DOHH2 (cell line): ENCODE measurements around the gene FLCN.

Experiments used
- CTCF ChIP-seq: fragments of 200-600 bp; sonication (generic); IDR thresholded peaks from one replicate; pipeline ENCODE4 v1.5.1; 2014; ENCODE audit warnings: antibody characterized with exemption, mild to moderate bottlenecking, low read depth, low read length; ENCODE audit not compliant: poor library complexity, severe bottlenecking
- EZH2phosphoT487 ChIP-seq: fragments of 200-600 bp; sonication (generic); IDR thresholded peaks from 2 replicates; pipeline ENCODE4 v1.6.1; 2017; ENCODE audit warnings: borderline replicate concordance, mild to moderate bottlenecking, antibody characterized with exemption, low read length, moderate library complexity, mixed read lengths

- TF ChIP-seq CTCF (no peak), EZH2phosphoT487 (no peak)
These were observed 38.7 kb downstream of the FLCN start for GRCh38 chr17:17198281-17198680.
